Neural progenitor cell (in vitro differentiated cells): ENCODE results near the gene NLRP9.

Source experiments
- EZH2 ChIP-seq: fragments of 200-600 bp; sonication (generic); IDR thresholded peaks from 2 replicates; pipeline ENCODE4 v1.6.1; 2017; ENCODE audit warnings: antibody characterized with exemption, mild to moderate bottlenecking, moderate library complexity
- EZH2phosphoT487 ChIP-seq: fragments of 200-600 bp; sonication (generic); IDR thresholded peaks from 2 replicates; pipeline ENCODE4 v1.6.1; 2017; ENCODE audit warnings: antibody characterized with exemption
- TF ChIP-seq, protein P1 (sequence below): fragments of 200-600 bp; sonication (generic); IDR thresholded peaks from 2 replicates; pipeline ENCODE4 v1.5.1; 2017; ENCODE audit warnings: antibody characterized with exemption, mild to moderate bottlenecking

GRCh38 chr19:55674841-55675660 is 63.2 kb downstream of the NLRP9 start, which contains the start of gene EPN1:
- TF ChIP-seq, protein P1, sequence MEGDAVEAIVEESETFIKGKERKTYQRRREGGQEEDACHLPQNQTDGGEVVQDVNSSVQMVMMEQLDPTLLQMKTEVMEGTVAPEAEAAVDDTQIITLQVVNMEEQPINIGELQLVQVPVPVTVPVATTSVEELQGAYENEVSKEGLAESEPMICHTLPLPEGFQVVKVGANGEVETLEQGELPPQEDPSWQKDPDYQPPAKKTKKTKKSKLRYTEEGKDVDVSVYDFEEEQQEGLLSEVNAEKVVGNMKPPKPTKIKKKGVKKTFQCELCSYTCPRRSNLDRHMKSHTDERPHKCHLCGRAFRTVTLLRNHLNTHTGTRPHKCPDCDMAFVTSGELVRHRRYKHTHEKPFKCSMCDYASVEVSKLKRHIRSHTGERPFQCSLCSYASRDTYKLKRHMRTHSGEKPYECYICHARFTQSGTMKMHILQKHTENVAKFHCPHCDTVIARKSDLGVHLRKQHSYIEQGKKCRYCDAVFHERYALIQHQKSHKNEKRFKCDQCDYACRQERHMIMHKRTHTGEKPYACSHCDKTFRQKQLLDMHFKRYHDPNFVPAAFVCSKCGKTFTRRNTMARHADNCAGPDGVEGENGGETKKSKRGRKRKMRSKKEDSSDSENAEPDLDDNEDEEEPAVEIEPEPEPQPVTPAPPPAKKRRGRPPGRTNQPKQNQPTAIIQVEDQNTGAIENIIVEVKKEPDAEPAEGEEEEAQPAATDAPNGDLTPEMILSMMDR, result no peak
- no peak for TF ChIP-seq EZH2phosphoT487
- no peak for TF ChIP-seq EZH2
